Hematopoietic multipotent progenitor cell treated with erythropoietin and hydrocortisone succinate and interleukin-3 and kit ligand, for 15 days (in vitro differentiated cells): ENCODE measurements around the gene LCK.

ENCODE experiments used
- DNase-seq: peaks from one replicate; pipeline ENCODE4 v3.0.0-alpha.2; 2015; ENCODE audit warnings: low spot score

The LCK gene

GRCh38 chr1:32250893-32251716 is at the start of gene LCK:
Gene LCK (plus strand): TSS chr1:32251265. CDS start chr1:32274330, 23,065 bp downstream.
- no peak for DNase-seq

- no peak for DNase-seq
Measured at GRCh38 chr1:32204943-32205361, 46.1 kb upstream of the LCK start.

- peak; percentile 86 for DNase-seq
Measured at GRCh38 chr1:32205401-32206370, 45.4 kb upstream of the LCK start, which contains the start of gene IQCC. Gene IQCC (plus strand): TSS chr1:32205671. CDS start chr1:32205682, 11 bp downstream.

DNA sequence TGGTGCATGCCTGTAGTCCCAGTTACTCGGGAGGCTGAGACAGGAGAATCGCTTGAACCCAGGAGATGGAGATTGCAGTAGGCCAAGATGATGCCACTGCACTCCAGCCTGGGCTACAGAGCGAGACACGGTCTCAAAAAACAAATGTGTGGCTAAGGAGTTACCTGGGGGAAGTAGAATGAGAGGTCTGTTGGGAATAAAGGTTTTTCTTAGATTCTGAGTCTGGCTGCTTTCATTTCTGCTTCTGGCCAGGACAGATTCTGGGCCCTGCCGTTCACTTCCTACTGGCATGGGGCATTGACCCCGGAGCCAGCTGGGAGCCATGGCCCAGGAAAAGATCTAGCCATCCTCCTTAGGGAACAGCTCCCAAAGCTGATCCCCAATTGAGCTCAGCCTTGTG is 42.6 kb upstream of the LCK start:
- DNase-seq = no peak

DNA sequence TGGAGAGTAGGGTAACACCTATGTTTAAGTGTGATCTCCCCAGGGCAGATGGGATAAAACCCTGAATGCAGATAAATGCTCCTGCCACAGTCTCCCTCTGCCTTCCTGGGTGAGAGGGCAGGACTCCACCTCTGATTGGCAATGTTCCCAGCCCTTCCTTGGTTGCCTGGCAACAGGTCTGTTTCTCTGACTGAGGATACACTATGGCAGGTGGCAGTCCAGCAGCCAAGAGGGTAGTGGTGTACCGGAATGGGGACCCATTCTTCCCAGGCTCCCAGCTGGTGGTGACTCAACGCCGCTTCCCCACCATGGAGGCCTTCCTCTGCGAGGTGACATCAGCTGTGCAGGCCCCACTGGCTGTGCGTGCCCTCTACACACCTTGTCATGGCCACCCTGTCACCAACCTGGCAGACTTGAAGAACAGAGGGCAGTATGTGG is 42.2 kb upstream of the LCK start, which contains the start of gene DCDC2B:
Gene DCDC2B, plus strand, starts transcription at position 199 of the 438 bp plus-strand sequence. Its CDS starts 5 bp downstream, at position 204.
- peak; percentile 86 for DNase-seq

- DNase-seq = peak; percentile 64
Measured at GRCh38 chr1:32215629-32216480, 35.2 kb upstream of the LCK start.

GRCh38 chr1:32216566-32216965 is 34.5 kb upstream of the LCK start:
- no peak for DNase-seq

GRCh38 chr1:32219022-32219421 is 32.0 kb upstream of the LCK start:
- no peak for DNase-seq

DNA sequence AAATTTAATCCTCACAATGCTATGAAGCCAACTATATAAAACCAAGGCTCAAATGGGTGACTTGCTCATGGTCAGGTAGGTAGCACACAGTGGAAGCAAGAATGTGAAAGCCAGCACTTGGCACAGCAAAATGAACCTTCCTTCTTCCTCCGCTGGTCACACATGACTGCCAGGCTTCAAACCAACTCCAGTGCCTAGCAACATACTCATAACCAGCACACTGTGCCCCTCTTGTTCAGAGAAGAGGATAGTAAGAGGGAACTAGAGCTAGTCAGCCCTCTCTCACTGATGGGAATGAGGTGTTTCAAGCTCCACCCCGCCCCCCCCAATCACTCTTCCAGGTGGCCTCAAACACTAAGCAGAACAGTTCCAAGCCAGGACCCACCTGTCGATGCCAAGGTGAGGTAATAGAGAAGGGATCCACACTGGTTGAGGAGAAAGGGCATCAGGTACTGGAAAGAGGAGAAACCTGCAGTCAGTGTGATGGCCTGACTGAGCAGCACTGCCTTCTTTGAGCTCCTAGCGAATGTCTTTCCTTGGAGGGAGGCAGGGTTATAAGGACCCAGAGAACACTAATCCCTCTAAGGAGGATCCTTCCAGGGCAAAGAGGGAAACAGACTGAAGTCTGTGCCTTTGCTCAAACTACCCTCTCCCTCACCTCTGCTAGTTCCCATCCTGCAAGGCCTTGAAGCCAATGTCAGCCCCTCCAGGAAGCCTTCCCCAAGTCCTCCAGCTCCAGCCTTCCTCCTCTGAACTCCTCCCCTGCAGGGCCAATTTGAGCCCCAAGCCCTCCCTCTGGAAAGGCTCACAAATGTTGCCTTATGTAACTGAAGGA is 30.1 kb upstream of the LCK start:
- DNase-seq = no peak

DNA sequence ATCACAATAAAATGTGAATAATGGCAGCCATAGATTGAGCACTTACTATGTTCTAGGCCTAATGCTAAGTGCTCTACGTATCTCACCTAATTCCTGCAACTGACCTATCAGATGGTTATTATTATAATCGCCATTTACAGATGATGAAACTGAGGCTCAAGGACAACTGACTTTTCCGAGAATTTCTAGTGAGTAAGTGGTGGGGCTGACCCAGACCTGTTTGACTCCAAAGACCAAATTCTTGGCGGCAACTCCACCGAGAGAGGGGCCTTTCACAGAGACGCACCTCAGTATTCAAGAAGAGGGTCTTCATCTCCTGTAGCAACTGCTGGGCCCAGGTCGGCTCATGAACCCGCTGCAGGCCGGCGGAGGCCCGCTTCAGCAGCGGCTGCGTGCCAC is 29.5 kb upstream of the LCK start:
- DNase-seq = no peak

- DNase-seq = peak; percentile 94
Measured at GRCh38 chr1:32221980-32222755, 28.9 kb upstream of the LCK start, which contains the start of the genes EIF3I and TMEM234. Gene EIF3I (plus strand): TSS chr1:32222407. CDS start chr1:32222442, 35 bp downstream. Gene TMEM234 (minus strand): TSS chr1:32222353. CDS start chr1:32222322, 31 bp downstream.

DNA sequence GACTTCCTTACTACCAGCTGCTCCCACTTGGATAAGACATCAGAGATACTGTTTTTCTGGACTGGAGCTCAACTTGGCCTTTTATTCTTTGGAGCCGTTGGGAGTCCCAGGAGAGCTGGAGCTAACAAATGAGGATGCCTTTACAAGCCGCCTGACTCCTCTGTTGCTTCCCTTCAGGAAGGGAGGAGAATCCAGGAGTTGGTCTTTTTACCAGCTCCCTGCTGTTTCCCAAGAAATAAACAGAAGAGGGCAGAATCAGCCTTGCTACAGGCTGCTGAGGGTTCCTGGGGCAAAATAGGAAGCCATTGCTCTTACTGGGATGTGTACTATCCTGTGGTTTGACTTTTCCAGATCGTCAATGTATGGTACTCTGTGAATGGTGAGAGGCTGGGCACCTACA is 27.4 kb upstream of the LCK start:
- no peak for DNase-seq

GRCh38 chr1:32224285-32224684 is 26.8 kb upstream of the LCK start:
- no peak for DNase-seq

- DNase-seq = no peak
Measured at GRCh38 chr1:32228771-32229170, 22.3 kb upstream of the LCK start.

GRCh38 chr1:32231843-32232432 is 19.1 kb upstream of the LCK start:
- no peak for DNase-seq

DNA sequence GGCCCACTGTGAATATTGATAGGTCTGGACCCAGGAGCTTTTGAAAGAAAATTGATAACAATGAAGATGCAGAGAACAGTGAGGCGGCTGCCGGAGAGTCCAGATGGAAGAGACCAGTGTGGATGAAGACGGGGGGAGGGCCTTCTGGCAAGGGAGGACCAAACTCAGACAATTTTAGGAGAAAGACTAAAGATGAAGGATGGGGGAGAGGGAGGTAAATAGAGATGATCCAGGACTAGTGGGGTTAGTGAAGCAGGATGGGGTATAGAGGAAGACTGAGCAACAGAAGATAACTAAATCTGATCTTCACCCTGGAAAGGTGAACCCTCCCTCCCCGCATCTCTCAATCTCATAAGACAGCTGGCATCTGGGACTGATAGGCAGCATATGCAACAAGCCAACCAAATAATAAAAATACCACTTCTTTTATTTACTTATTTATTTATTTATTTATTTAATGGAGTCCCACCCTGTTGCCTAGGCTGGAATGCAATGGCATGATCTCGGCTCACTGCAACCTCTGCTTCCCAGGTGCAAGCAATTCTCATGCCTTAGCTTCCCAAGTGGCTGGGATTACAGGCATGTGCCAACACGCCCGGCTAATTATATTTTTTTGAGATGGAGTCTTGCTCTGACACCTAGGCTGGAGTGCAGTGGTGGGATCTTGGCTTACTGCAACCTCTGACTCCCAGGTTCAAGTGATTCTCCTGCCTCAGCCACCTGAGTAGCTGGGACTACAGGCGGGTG is 18.3 kb upstream of the LCK start:
- no peak for DNase-seq

GRCh38 chr1:32234792-32235191 is 16.3 kb upstream of the LCK start:
- no peak for DNase-seq

GRCh38 chr1:32239337-32239736 is 11.7 kb upstream of the LCK start:
- no peak for DNase-seq

GRCh38 chr1:32239790-32240139 is 11.3 kb upstream of the LCK start:
- no peak for DNase-seq
